Duodenal mucosa (tissue), 2 donors: ENCODE measurements around the gene PLPP3.

Source experiments
- H3K27ac ChIP-seq: one replicate; pipeline ENCODE4 v1.7.0; 2013; ENCODE audit warnings: low read depth, low read length
- H3K27me3 ChIP-seq, 2 donors: one replicate each; pipeline ENCODE4 v1.7.0; 2013; ENCODE audit warnings: low read length in 2 of 2, control low read depth in 1 of 2; ENCODE audit not compliant: insufficient read depth in 2 of 2, control insufficient read depth in 1 of 2
- H3K36me3 ChIP-seq, 2 donors: one replicate each; pipeline ENCODE4 v1.7.0; 2013; ENCODE audit warnings: low read length in 2 of 2, control low read depth in 1 of 2; ENCODE audit not compliant: insufficient read depth in 2 of 2, control insufficient read depth in 1 of 2
- H3K4me1 ChIP-seq, 2 donors: one replicate each; pipeline ENCODE4 v1.7.0; 2013; ENCODE audit warnings: low read length in 2 of 2, control low read depth in 1 of 2; ENCODE audit not compliant: insufficient read depth in 2 of 2, control insufficient read depth in 1 of 2
- H3K4me3 ChIP-seq, 2 donors: one replicate each; pipeline ENCODE4 v1.7.0; 2013; ENCODE audit warnings: low read length in 2 of 2, low read depth in 1 of 2
- H3K9ac ChIP-seq, 2 donors: one replicate each; pipeline ENCODE4 v1.7.0; 2013; ENCODE audit warnings: low read length in 2 of 2, low read depth in 1 of 2
- H3K9me3 ChIP-seq, 2 donors: one replicate each; pipeline ENCODE4 v1.7.0; 2013; ENCODE audit warnings: low read length in 2 of 2, control low read depth in 1 of 2; ENCODE audit not compliant: control insufficient read depth in 1 of 2

Gene PLPP3

GRCh38 chr1:56456435-56457101, 122.8 kb downstream of the PLPP3 start:
- Histone ChIP-seq H3K9me3 (no peaks in the 10 kb centered on the region), H3K9ac (no peak overlapping the region), H3K36me3 (no peaks in the 10 kb centered on the region), H3K4me1 (peaks cover 8 to 13% of the 10 kb centered on the region in 2 donors), H3K27me3 (no peaks in the 10 kb centered on the region), H3K4me3 (no peak overlapping the region), H3K27ac (no peak overlapping the region)

DNA sequence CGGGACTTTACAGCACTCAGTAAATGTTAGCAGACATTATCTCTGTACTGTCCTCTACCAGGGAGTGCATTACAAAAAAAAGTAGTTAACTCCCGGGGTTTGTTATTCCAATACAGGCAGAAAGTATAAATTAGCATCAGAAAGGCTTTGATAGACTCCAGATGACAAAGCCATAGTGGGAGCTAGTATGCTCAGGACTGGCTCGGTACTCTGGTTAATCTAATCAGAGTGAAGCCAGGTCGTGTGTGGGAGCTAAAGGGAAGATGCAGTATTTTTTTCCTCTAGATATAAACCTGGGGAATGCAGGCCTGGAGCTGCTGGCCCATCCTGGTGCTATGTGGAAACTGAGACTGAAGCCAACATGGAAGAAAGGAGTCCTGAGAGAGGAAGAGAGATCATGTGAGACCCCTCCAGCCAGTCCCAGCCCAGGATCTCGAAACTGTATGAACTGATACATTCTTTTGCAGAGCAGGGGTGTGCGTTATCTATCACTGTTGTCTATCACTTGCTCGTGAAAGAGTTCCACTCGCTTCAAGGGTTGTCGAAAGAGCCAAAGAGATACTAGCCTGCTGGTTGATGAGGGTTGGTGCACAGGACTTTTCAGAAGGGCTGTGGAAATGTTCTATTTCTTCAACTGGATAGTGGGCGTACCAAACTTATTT, 125.8 kb downstream of the PLPP3 start:
- no peak overlapping the region for H3K27ac ChIP-seq
- H3K9me3 ChIP-seq = no peaks in the 10 kb centered on the region
- H3K36me3 ChIP-seq = no peaks in the 10 kb centered on the region
- peaks cover 20% of the 10 kb centered on the region in 2 donors for H3K4me1 ChIP-seq
- no peaks in the 10 kb centered on the region for H3K27me3 ChIP-seq
- no peak overlapping the region for H3K9ac ChIP-seq
- no peak overlapping the region for H3K4me3 ChIP-seq

GRCh38 chr1:56453016-56453415, 126.3 kb downstream of the PLPP3 start:
- Histone ChIP-seq H3K36me3 (no peaks in the 10 kb centered on the region), H3K27me3 (no peaks in the 10 kb centered on the region), H3K27ac (no peak overlapping the region), H3K4me1 (peaks cover 20% of the 10 kb centered on the region in 2 donors), H3K9ac (no peak overlapping the region), H3K9me3 (no peaks in the 10 kb centered on the region), H3K4me3 (no peak overlapping the region)

GRCh38 chr1:56452027-56453011, 127.0 kb downstream of the PLPP3 start:
- H3K36me3 ChIP-seq = no peaks in the 10 kb centered on the region
- no peaks in the 10 kb centered on the region for H3K27me3 ChIP-seq
- no peak overlapping the region for H3K9ac ChIP-seq
- H3K27ac ChIP-seq = no peak overlapping the region
- no peak overlapping the region for H3K4me3 ChIP-seq
- H3K9me3 ChIP-seq = no peaks in the 10 kb centered on the region
- H3K4me1 ChIP-seq = peaks cover 20% of the 10 kb centered on the region in 2 donors

DNA sequence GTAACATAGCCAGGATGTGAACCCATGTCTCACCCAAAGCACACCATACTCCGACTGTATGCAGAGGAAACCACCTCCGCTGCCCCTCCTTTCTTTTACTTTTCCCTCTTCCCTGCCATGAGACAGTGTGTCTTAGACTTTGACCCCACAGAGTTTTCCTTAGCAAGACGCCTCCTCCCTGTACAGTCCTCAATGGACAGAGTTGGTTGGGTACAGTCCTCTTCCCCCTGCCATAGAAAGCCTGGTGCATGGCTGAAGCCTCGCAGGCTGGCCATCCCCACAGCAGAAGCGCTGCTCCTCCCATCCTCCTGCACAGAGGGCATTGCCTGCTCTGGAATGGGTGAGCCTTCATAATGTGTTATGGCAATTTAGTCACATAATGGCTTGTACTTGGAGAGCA, 127.9 kb downstream of the PLPP3 start:
- H3K36me3 ChIP-seq = no peaks in the 10 kb centered on the region
- no peak overlapping the region for H3K4me3 ChIP-seq
- no peak overlapping the region for H3K27ac ChIP-seq
- no peak overlapping the region for H3K9ac ChIP-seq
- no peaks in the 10 kb centered on the region for H3K27me3 ChIP-seq
- no peaks in the 10 kb centered on the region for H3K9me3 ChIP-seq
- peaks cover 20% of the 10 kb centered on the region in 2 donors for H3K4me1 ChIP-seq

DNA sequence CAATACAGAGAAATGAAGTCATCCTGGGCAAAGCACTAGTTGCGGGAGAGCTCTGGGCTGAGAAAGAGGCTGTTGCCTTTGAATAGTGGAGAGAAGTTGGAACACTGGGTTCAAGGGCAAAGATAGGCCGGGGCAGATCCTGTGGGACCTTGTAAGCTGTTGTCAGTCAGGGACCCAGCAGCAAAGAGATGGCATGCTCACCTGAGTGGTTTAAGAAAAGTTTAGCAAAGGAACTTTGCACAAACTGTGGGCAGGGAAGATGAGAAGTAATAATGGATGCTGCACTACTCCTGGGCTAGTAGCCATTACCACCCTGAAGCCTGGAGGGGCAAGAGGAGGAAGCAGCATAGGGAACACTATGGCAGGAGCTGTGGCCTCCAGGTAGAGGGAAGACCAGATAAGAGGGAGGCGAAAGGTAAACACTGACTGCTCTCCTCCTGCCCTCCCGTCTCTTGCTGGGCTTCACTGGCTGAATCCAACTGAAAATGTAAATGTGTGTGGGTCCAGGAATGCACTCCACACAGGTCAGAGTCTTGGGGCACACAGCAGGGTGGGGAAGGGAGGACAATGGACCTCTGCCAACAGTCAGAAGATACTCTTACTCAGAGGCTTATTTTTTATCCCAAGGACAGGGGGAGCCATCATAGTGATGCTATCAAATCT, 129.2 kb downstream of the PLPP3 start:
- Histone ChIP-seq H3K27me3 (no peaks in the 10 kb centered on the region), H3K4me1 (peaks cover 20% of the 10 kb centered on the region in 2 donors), H3K4me3 (no peak overlapping the region), H3K9me3 (no peaks in the 10 kb centered on the region), H3K27ac (no peak overlapping the region), H3K9ac (no peak overlapping the region), H3K36me3 (no peaks in the 10 kb centered on the region)

DNA sequence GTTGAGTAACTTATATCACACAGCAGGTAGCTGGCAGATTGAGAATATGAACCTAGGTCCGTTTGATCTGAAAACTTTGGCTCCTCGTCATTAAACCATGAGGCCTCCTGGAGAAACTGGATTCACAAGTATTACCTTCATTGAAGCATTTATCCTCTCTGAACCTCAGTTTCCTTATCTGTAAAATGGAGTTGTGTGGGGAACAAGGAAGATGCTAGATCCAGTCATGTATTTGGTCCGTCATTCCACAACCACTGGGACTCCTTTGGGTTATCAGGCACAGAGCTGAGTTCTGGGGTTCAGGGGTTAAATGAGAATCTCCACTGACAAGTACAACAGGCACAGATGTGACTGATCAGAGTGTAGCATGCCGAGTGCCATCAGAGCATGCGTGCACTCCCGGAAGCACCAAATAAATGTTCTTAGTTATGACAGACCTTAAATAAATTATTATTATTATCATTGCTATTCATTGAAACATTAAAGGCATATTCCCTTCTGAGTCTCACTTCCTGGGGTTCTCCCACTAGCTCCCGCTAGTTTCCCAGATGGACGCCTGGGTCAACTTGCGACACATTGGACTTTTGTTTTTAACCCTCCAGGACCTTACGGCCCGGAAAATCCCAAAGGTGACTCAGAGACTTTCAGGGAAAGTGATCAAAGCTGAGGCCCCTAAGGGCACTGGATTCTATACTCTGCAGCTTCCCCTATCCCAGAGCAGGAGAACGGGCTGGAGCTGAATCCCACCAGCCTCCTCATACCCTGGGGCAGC, 130.6 kb downstream of the PLPP3 start:
- no peaks in the 10 kb centered on the region for H3K27me3 ChIP-seq
- H3K27ac ChIP-seq = no peak overlapping the region
- no peaks in the 10 kb centered on the region for H3K9me3 ChIP-seq
- peaks cover 20% of the 10 kb centered on the region in 2 donors for H3K4me1 ChIP-seq
- H3K4me3 ChIP-seq = no peak overlapping the region
- H3K36me3 ChIP-seq = no peaks in the 10 kb centered on the region
- H3K9ac ChIP-seq = no peak overlapping the region

GRCh38 chr1:56447823-56448222, 131.5 kb downstream of the PLPP3 start:
- Histone ChIP-seq H3K4me1 (peaks cover 20% of the 10 kb centered on the region in 2 donors), H3K27ac (no peak overlapping the region), H3K4me3 (no peak overlapping the region), H3K27me3 (no peaks in the 10 kb centered on the region), H3K9ac (no peak overlapping the region), H3K36me3 (no peaks in the 10 kb centered on the region), H3K9me3 (no peaks in the 10 kb centered on the region)

DNA sequence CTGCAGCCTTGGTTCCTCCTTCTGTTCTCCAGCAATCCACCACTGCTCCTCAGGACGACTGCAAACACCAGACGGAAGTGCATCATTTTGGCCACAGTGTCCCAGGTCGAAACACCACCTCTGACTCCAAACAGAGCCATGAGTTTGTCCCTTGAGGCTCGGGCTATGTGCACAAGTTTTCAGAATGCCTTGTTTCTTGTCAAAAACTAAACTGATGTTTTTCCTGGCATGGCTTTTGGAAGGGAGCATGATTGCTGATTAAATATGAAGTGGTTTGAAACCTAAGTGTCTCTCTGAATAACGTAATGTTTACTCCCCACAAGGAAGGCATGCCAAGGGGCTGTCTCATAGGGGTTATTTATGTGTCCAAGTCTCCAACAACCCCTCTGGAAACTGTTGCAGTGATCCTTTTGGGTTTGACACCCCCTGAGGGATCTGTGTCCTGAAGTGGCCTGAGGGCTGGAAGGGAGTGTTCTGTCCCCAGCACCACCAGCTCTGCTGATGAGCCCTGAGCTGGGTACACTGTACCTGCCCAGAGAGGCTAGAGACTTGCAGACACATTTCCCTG, 132.7 kb downstream of the PLPP3 start:
- Histone ChIP-seq H3K4me3 (no peak overlapping the region), H3K9me3 (no peaks in the 10 kb centered on the region), H3K9ac (peak overlapping the region in 1 of 2 donors; percentile 9), H3K36me3 (no peaks in the 10 kb centered on the region), H3K27me3 (no peaks in the 10 kb centered on the region), H3K4me1 (peaks cover 10 to 13% of the 10 kb centered on the region in 2 donors), H3K27ac (no peak overlapping the region)
